Left ventricle myocardium inferior (tissue), 1 donor: ENCODE measurements around the gene HJV. TPM values are rescaled to one million over a fixed set of nuclear protein-coding genes. Genes with fewer than 3 reads are reported as not detected.

Experiments
- DNase-seq: peaks from one replicate; pipeline ENCODE4 v3.0.0-alpha.2; 2020
- H3K27ac ChIP-seq: fragments of 200-600 bp; replicated peaks from 2 replicates; pipeline ENCODE4 v1.8.0; 2021
- H3K27me3 ChIP-seq: fragments of 200-600 bp; 2 replicates; pipeline ENCODE4 v1.8.0; 2021; ENCODE audit warnings: low read depth
- H3K36me3 ChIP-seq: fragments of 200-600 bp; 2 replicates; pipeline ENCODE4 v1.8.0; 2021
- H3K4me1 ChIP-seq: fragments of 200-600 bp; 2 replicates; pipeline ENCODE4 v1.8.0; 2021
- H3K4me3 ChIP-seq: fragments of 200-600 bp; 2 replicates; pipeline ENCODE4 v1.8.0; 2021; ENCODE audit warnings: mild to moderate bottlenecking, moderate library complexity
- H3K9me3 ChIP-seq: fragments of 200-600 bp; replicated peaks from 2 replicates; pipeline ENCODE4 v1.8.0; 2021
- intact Hi-C: fragments of 100-400 bp; cut with micrococcal nuclease; formaldehyde crosslinking; loops from one replicate; pipeline ENCODE4 v1.11.0; 2022
- total RNA-seq: library from RNA; stranded (reverse); fragmentation: NEBNext Ultra II Directional; extraction: Animal tissue kit (Norgen Biotek cat#: 25700); gene quantifications from one replicate; pipeline ENCODE4 v1.2.1, GENCODE V29; 2021
- TF ChIP-seq, protein P1 (sequence below): fragments of 200-600 bp; IDR thresholded peaks from 2 replicates; pipeline ENCODE4 v1.8.0; 2021; ENCODE audit warnings: antibody characterized with exemption, mild to moderate bottlenecking, borderline replicate concordance
- donor health status: DM: no; HTN: yes; CAD: no; lungs with severe emphysema.

HJV gene
- total RNA-seq, 1 donor from 2014 or later, result 90.3 TPM

GRCh38 chr1:145980457-145980994 lies 41.0 kb downstream of the HJV start:
- Histone ChIP-seq H3K4me1 (peaks cover 84% of the 10 kb centered on the region), H3K27ac (peak overlapping the region; percentile 99), H3K36me3 (peaks cover 5% of the 10 kb centered on the region), H3K4me3 (peak overlapping the region; percentile 58), H3K9me3 (no peaks in the 10 kb centered on the region), H3K27me3 (no peaks in the 10 kb centered on the region)
- intact Hi-C loops, result no loop called here
- DNase-seq, result no peak
- TF ChIP-seq, protein P1, sequence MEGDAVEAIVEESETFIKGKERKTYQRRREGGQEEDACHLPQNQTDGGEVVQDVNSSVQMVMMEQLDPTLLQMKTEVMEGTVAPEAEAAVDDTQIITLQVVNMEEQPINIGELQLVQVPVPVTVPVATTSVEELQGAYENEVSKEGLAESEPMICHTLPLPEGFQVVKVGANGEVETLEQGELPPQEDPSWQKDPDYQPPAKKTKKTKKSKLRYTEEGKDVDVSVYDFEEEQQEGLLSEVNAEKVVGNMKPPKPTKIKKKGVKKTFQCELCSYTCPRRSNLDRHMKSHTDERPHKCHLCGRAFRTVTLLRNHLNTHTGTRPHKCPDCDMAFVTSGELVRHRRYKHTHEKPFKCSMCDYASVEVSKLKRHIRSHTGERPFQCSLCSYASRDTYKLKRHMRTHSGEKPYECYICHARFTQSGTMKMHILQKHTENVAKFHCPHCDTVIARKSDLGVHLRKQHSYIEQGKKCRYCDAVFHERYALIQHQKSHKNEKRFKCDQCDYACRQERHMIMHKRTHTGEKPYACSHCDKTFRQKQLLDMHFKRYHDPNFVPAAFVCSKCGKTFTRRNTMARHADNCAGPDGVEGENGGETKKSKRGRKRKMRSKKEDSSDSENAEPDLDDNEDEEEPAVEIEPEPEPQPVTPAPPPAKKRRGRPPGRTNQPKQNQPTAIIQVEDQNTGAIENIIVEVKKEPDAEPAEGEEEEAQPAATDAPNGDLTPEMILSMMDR, result no peak

- no peaks in the 10 kb centered on the region for H3K9me3 ChIP-seq
- TF ChIP-seq, protein P1, result no peak
- H3K27ac ChIP-seq, result peak overlapping the region; percentile 99
- no peaks in the 10 kb centered on the region for H3K27me3 ChIP-seq
- H3K4me3 ChIP-seq, result peak overlapping the region; percentile 58
- peaks cover 10% of the 10 kb centered on the region for H3K36me3 ChIP-seq
- H3K4me1 ChIP-seq, result peaks cover 78% of the 10 kb centered on the region
- DNase-seq, result no peak
- intact Hi-C loops, result loop anchor here (5.0 to 10.0 kb wide), 2 partner anchors 32 to 65 kb away; partner anchors contain the start of genes ITGA10 and PEX11B
These were observed 41.6 kb downstream of the HJV start for GRCh38 chr1:145979746-145980456.

GRCh38 chr1:145978854-145979745 lies 42.4 kb downstream of the HJV start:
- peak; percentile 92 for DNase-seq
- Histone ChIP-seq H3K27me3 (no peaks in the 10 kb centered on the region), H3K9me3 (no peaks in the 10 kb centered on the region), H3K36me3 (peaks cover 10% of the 10 kb centered on the region), H3K4me1 (peaks cover 70% of the 10 kb centered on the region), H3K4me3 (peak overlapping the region; percentile 58), H3K27ac (peak overlapping the region; percentile 99)
- intact Hi-C loops, result loop anchor here (5.0 to 10.0 kb wide), 2 partner anchors 33 to 64 kb away; partner anchors contain the start of genes ITGA10 and PEX11B
- TF ChIP-seq, protein P1, result peak; percentile 43

DNA sequence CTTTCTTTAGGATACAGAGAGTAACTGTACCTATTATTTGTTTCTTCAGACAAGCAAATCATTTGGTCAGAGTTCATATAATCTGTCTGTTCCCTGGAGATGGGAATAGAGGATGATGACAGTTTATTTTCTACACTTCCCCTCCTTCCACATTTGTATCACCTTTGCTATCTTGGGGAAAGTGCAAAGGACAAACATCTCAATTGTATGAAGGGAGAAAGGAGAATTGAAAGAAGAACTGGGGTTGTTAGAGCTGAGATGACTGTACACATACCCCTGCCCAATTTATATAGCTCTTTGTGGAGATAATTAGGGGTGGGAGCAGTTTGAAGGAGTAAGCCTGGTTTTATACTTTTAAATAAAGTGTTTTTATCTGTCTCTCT lies 43.1 kb downstream of the HJV start:
- intact Hi-C loops, result loop anchor here (5.0 to 10.0 kb wide), 2 partner anchors 34 to 64 kb away; partner anchors contain the start of genes ITGA10 and PEX11B
- H3K9me3 ChIP-seq, result no peaks in the 10 kb centered on the region
- TF ChIP-seq, protein P1, result no peak
- H3K36me3 ChIP-seq, result peaks cover 10% of the 10 kb centered on the region
- peak overlapping the region; percentile 58 for H3K4me3 ChIP-seq
- H3K4me1 ChIP-seq, result peaks cover 63% of the 10 kb centered on the region
- DNase-seq, result no peak
- H3K27me3 ChIP-seq, result no peaks in the 10 kb centered on the region
- peak overlapping the region; percentile 99 for H3K27ac ChIP-seq
